HUDEP-2 (cell line): Measurements from ENCODE around the gene MUC2.

Source experiments
- DNase-seq, 76 experiments: peaks; one replicate each; lab custom pipeline; 2025; ENCODE audit not compliant: unreplicated experiment in 76 of 76; lab: John Stamatoyannopoulos, UW

Gene MUC2

GRCh38 chr11:1070594-1071462 is 3.8 kb upstream of the MUC2 start:
- no peak for DNase-seq

GRCh38 chr11:1071571-1072115 is 3.0 kb upstream of the MUC2 start:
- no peak for DNase-seq

- DNase-seq: no peak
Measured at GRCh38 chr11:1072116-1072820, 2.4 kb upstream of the MUC2 start.

GRCh38 chr11:1072821-1073231 is 1.8 kb upstream of the MUC2 start:
- no peak for DNase-seq

GRCh38 chr11:1073261-1073724 is 1.4 kb upstream of the MUC2 start:
- DNase-seq: no peak

- DNase-seq: no peak
Measured at GRCh38 chr11:1073851-1074243, 827 bp upstream of the MUC2 start.

GRCh38 chr11:1075341-1075911 is 752 bp downstream of the MUC2 start:
- no peak for DNase-seq

- DNase-seq: no peak
Measured at GRCh38 chr11:1076061-1076665, 1.5 kb downstream of the MUC2 start.

- no peak for DNase-seq
Measured at GRCh38 chr11:1077033-1077416, 2.4 kb downstream of the MUC2 start.

- DNase-seq: no peak
Measured at GRCh38 chr11:1077417-1078119, 2.9 kb downstream of the MUC2 start.

GRCh38 chr11:1078191-1078601 is 3.5 kb downstream of the MUC2 start:
- no peak for DNase-seq

GRCh38 chr11:1081601-1082311 is 7.1 kb downstream of the MUC2 start:
- DNase-seq: no peak

GRCh38 chr11:1082346-1082727 is 7.7 kb downstream of the MUC2 start:
- no peak for DNase-seq

GRCh38 chr11:1082728-1083620 is 8.3 kb downstream of the MUC2 start:
- no peak for DNase-seq

- DNase-seq: no peak
Measured at GRCh38 chr11:1083621-1084551, 9.2 kb downstream of the MUC2 start.

GRCh38 chr11:1084561-1085439 is 10.1 kb downstream of the MUC2 start:
- no peak for DNase-seq
